ENCODE results near the gene SLC1A5.

GRCh38 chr19:46806656-46807055 is 18.3 kb upstream of the SLC1A5 start:
- no peak for TF ChIP-seq CTCF (tag by site-specific recombination; IDR thresholded peaks at IDR 0.05)
- TF ChIP-seq MYNN (tag by site-specific recombination; IDR thresholded peaks at IDR 0.05; ENCODE audit: borderline replicate concordance), result no peak
- TF ChIP-seq YY1 (tag by site-specific recombination; IDR thresholded peaks at IDR 0.05), result no peak
- TF ChIP-seq ZNF785 (tag by site-specific recombination; IDR thresholded peaks at IDR 0.05), result no peak
- TF ChIP-seq ZNF510 (tag by site-specific recombination; IDR thresholded peaks at IDR 0.05; ENCODE audit: insufficient replicate concordance), result no peak
- no peak for TF ChIP-seq ZNF707 (tag by site-specific recombination; IDR thresholded peaks at IDR 0.05)
- TF ChIP-seq ZNF639 (tag by site-specific recombination; IDR thresholded peaks at IDR 0.05), result no peak
- TF ChIP-seq ZNF146 (tag by site-specific recombination; IDR thresholded peaks at IDR 0.05), result no peak
- TF ChIP-seq ZNF48 (tag by site-specific recombination; IDR thresholded peaks at IDR 0.05), result no peak
- no peak for TF ChIP-seq RBAK (tag by site-specific recombination; IDR thresholded peaks at IDR 0.05)
- no peak for TF ChIP-seq ZBTB26 (tag by site-specific recombination; optimal IDR thresholded peaks at IDR 0.05)

Measured in HEK293 (cell line).